Transverse colon (tissue), 4 donors: ENCODE data around the gene CMTM3.

Experiments used
- EP300 ChIP-seq: sonication (generic); formaldehyde crosslinking; IDR thresholded peaks from one replicate; pipeline ENCODE4 v1.6.1; 2017; ENCODE audit warnings: antibody characterized with exemption, low read depth
- POLR2A ChIP-seq: fragments of 450-650 bp; IDR thresholded peaks from one replicate; pipeline ENCODE4 v1.6.1; 2016; ENCODE audit warnings: antibody characterized with exemption, mild to moderate bottlenecking, moderate library complexity
- POLR2AphosphoS5 ChIP-seq, 3 donors: sonication (generic); formaldehyde crosslinking; IDR thresholded peaks; one replicate each; pipeline ENCODE4 v1.6.1; 2016; ENCODE audit warnings: antibody characterized with exemption in 3 of 3
- TF ChIP-seq, protein P1 (sequence below), 5 experiments: fragments of 200-600 bp in 3 of 5; fragments of 450-650 bp in 2 of 5; sonication (generic) in 3 of 5; IDR thresholded peaks; 1 replicate in 2 of 5; 2 replicates in 3 of 5; pipeline ENCODE4 v1.5.1; 2016 to 2017; ENCODE audit warnings: antibody characterized with exemption in 5 of 5, inconsistent platforms in 3 of 5, mild to moderate bottlenecking in 2 of 5, moderate library complexity in 1 of 5

DNA sequence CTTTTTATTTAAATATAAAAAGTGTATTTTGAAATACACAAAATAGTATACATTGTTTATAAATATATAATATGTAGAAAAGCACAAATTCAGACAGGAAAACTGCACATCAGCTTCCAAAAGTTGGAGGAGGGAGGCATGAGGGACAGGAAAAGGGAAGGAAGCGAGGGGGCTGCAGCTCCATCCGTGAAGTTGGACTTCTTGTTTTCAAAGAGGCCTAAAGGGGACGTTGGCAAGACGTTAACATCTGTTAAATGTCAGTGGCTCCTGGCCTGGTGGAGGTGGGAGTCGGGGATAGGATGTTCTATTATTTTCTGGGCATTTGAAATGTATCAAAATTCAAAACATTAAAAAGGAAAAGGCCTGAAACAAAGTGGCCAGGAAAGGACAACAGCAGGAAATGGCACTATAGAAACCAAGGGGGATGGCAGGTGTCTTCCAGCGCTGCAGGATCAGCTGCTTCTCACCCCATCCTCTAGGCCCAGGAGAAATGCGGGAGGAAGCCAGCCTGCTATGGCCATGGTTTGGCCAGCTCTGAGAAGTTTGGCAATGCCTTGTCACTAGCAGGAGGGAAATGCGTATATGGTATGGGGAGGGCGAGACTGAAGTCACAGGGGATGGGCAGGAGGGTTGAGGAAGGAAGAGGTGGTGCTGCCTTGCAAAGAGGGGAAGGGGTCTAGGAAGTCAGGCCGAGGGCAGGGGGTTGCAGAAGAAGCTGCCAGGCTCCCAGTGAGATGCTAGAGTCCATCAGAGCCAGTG lies 18.8 kb upstream of the CMTM3 start:
- TF ChIP-seq, protein P1, sequence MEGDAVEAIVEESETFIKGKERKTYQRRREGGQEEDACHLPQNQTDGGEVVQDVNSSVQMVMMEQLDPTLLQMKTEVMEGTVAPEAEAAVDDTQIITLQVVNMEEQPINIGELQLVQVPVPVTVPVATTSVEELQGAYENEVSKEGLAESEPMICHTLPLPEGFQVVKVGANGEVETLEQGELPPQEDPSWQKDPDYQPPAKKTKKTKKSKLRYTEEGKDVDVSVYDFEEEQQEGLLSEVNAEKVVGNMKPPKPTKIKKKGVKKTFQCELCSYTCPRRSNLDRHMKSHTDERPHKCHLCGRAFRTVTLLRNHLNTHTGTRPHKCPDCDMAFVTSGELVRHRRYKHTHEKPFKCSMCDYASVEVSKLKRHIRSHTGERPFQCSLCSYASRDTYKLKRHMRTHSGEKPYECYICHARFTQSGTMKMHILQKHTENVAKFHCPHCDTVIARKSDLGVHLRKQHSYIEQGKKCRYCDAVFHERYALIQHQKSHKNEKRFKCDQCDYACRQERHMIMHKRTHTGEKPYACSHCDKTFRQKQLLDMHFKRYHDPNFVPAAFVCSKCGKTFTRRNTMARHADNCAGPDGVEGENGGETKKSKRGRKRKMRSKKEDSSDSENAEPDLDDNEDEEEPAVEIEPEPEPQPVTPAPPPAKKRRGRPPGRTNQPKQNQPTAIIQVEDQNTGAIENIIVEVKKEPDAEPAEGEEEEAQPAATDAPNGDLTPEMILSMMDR (IDR thresholded peaks at IDR 0.05) = no peak
- TF ChIP-seq POLR2A (no peak), POLR2AphosphoS5 (IDR thresholded peaks at IDR 0.05) (no peak), EP300 (no peak)
